SU-DHL-6 (cell line): ENCODE results near the gene MED12L.

Source experiments
- EZH2phosphoT487 ChIP-seq: fragments of 200-600 bp; sonication (generic), shearing (Covaris generic); conservative IDR thresholded peaks from 2 replicates; pipeline ENCODE4 v1.6.1; 2018; ENCODE audit warnings: mild to moderate bottlenecking, antibody characterized with exemption, low read length, moderate library complexity, mixed read lengths
- TF ChIP-seq, protein P1 (sequence below): fragments of 200-600 bp; sonication (generic); IDR thresholded peaks from one replicate; pipeline ENCODE4 v1.5.1; 2017; ENCODE audit warnings: antibody characterized with exemption, mild to moderate bottlenecking, low read length, moderate library complexity; ENCODE audit not compliant: insufficient read depth, poor library complexity, severe bottlenecking

- TF ChIP-seq, protein P1, sequence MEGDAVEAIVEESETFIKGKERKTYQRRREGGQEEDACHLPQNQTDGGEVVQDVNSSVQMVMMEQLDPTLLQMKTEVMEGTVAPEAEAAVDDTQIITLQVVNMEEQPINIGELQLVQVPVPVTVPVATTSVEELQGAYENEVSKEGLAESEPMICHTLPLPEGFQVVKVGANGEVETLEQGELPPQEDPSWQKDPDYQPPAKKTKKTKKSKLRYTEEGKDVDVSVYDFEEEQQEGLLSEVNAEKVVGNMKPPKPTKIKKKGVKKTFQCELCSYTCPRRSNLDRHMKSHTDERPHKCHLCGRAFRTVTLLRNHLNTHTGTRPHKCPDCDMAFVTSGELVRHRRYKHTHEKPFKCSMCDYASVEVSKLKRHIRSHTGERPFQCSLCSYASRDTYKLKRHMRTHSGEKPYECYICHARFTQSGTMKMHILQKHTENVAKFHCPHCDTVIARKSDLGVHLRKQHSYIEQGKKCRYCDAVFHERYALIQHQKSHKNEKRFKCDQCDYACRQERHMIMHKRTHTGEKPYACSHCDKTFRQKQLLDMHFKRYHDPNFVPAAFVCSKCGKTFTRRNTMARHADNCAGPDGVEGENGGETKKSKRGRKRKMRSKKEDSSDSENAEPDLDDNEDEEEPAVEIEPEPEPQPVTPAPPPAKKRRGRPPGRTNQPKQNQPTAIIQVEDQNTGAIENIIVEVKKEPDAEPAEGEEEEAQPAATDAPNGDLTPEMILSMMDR: no peak
- TF ChIP-seq EZH2phosphoT487: no peak
These were observed 200.5 kb downstream of the MED12L start for GRCh38 chr3:151285940-151286339.
